Activated naive CD4-positive, alpha-beta T cell treated with anti-CD3 and anti-CD28 coated beads for 36 hours (primary cell): ENCODE measurements around the gene RASSF9. TPM values are rescaled to one million over a fixed set of nuclear protein-coding genes. Genes with fewer than 3 reads are reported as not detected.

Experiments
- CTCF ChIA-PET: fragments of 350-600 bp; sonication (Branson Sonifier 250); formaldehyde crosslinking; loops from one replicate; lab custom pipeline; 2021; ENCODE audit warnings: antibody characterized with exemption; lab: Charles Lee
- DNase-seq: peaks from one replicate; pipeline ENCODE4 v3.0.0-alpha.2; 2020
- H3K27ac Mint-ChIP-seq: one replicate; pipeline ENCODE4 v1.8.0; 2021; ENCODE audit warnings: mild to moderate bottlenecking, mixed read lengths
- H3K27me3 Mint-ChIP-seq: one replicate; pipeline ENCODE4 v1.8.0; 2021; ENCODE audit warnings: low read depth, mixed read lengths
- H3K36me3 Mint-ChIP-seq: one replicate; pipeline ENCODE4 v1.8.0; 2021; ENCODE audit warnings: low read depth, mixed read lengths
- H3K4me1 Mint-ChIP-seq: one replicate; pipeline ENCODE4 v1.8.0; 2021; ENCODE audit warnings: low read depth, mixed read lengths
- H3K4me3 Mint-ChIP-seq: one replicate; pipeline ENCODE4 v1.8.0; 2021; ENCODE audit warnings: mild to moderate bottlenecking, moderate library complexity, mixed read lengths
- H3K9me3 Mint-ChIP-seq: one replicate; pipeline ENCODE4 v1.8.0; 2021; ENCODE audit warnings: mixed read lengths
- intact Hi-C: fragments of 100-400 bp; cut with micrococcal nuclease; formaldehyde crosslinking; loops from one replicate; pipeline ENCODE4 v1.15.1; 2023
- total RNA-seq, 2 experiments: library from RNA; stranded (reverse); gene quantifications; one replicate each; pipeline ENCODE4 v1.2.3, GENCODE V29; 2021

The RASSF9 gene
- not detected for total RNA-seq

- Mint-ChIP-seq H3K27ac (no peak within 1 kb of the TSS), H3K4me3 (no peak within 1 kb of the TSS), H3K27me3 (peaks cover 2% of the 10 kb centered on the region), H3K9me3 (no peaks in the 10 kb centered on the region), H3K4me1 (no peaks in the 10 kb centered on the region), H3K36me3 (no peaks in the 10 kb centered on the region)
- intact Hi-C loops, result no loop called here
- CTCF ChIA-PET, result interaction anchor here (0.8 to 1.0 kb wide), 2 partner anchors 15 to 35 kb away, joined by 3 read pairs; no protein-coding TSS in a partner anchor
- no peak for DNase-seq
These were observed at the start of gene RASSF9 for GRCh38 chr12:85836197-85837090. Gene RASSF9, minus strand, starts transcription at chr12:85836409. Its CDS starts 208 bp downstream, at chr12:85836201.

GRCh38 chr12:85883763-85884162 is 47.6 kb upstream of the RASSF9 start:
- no peak for DNase-seq
- H3K36me3 Mint-ChIP-seq, result no peaks in the 10 kb centered on the region
- CTCF ChIA-PET, result no interaction called here

DNA sequence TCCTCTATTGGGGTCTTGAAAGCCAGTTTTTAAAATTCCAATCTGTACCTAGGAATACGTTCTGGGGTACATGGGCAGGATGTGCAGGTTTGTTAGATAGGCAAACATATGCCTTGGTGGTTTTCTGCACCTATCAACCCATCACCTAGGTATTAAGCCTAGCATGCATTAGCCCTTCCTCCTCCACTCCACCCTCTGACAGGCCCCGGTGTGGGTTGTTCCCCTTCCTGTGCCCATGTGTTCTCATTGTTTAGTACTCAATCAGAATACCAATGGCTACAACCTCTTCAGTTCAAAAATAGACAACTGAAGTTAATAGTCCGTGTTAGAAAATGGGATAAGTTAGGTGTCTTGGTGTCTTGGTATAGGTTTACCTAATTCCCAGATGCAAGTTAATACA is 41.2 kb upstream of the RASSF9 start:
- Mint-ChIP-seq H3K4me3 (no peak overlapping the region), H3K4me1 (no peaks in the 10 kb centered on the region), H3K27me3 (peaks cover 2% of the 10 kb centered on the region), H3K36me3 (no peaks in the 10 kb centered on the region), H3K27ac (no peak overlapping the region), H3K9me3 (no peaks in the 10 kb centered on the region)
- DNase-seq, result no peak
- intact Hi-C loops, result no loop called here
- CTCF ChIA-PET, result no interaction called here

More at GRCh38 chr12:85883763-85884162, 47.6 kb upstream of the RASSF9 start:
- intact Hi-C loops, result no loop called here
- Mint-ChIP-seq H3K4me3 (no peak overlapping the region), H3K27me3 (peaks cover 6% of the 10 kb centered on the region), H3K27ac (no peak overlapping the region), H3K9me3 (no peaks in the 10 kb centered on the region), H3K4me1 (no peaks in the 10 kb centered on the region)

DNA sequence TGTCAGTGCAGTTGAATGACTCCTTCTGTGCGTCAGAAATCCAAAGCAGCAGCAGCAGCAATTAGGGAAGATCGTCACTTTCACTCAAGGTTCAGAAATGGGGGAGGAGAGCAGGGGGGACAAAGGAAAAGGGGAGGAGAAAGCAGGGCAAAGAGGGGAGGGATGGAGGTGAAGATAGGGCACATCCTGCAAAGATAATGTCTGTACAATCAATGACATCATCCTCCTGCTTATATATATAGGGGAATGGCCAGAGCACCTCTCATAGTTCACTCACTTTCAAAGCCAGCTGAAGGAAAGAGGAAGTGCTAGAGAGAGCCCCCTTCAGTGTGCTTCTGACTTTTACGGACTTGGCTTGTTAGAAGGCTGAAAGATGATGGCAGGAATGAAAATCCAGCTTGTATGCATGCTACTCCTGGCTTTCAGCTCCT is 37.8 kb upstream of the RASSF9 start, which contains the start of gene NTS:
Gene NTS (plus strand): TSS at position 265 of the 431 bp plus-strand sequence. CDS start 109 bp downstream, at position 374.
- Mint-ChIP-seq H3K9me3 (no peaks in the 10 kb centered on the region), H3K4me1 (no peaks in the 10 kb centered on the region), H3K27me3 (peaks cover 2% of the 10 kb centered on the region), H3K27ac (no peak within 1 kb of the TSS), H3K4me3 (no peak within 1 kb of the TSS), H3K36me3 (no peaks in the 10 kb centered on the region)
- intact Hi-C loops, result loop anchor here (2.0 kb wide), 1 partner anchor 797 kb away; no protein-coding TSS in a partner anchor
- DNase-seq, result no peak
- CTCF ChIA-PET, result no interaction called here

- no peaks in the 10 kb centered on the region for H3K4me1 Mint-ChIP-seq
- no peaks in the 10 kb centered on the region for H3K36me3 Mint-ChIP-seq
- H3K27me3 Mint-ChIP-seq, result peaks cover 2% of the 10 kb centered on the region
- CTCF ChIA-PET, result interaction anchor here (0.6 to 1.0 kb wide), 2 partner anchors 404 to 796 kb away, joined by 3 read pairs; no protein-coding TSS in a partner anchor
- no peak overlapping the region for H3K27ac Mint-ChIP-seq
- H3K4me3 Mint-ChIP-seq, result no peak overlapping the region
- intact Hi-C loops, result loop anchor here (1.0 to 2.0 kb wide), 3 partner anchors 404 to 998 kb away; no protein-coding TSS in a partner anchor
- no peaks in the 10 kb centered on the region for H3K9me3 Mint-ChIP-seq
- DNase-seq, result no peak
These were observed 36.4 kb upstream of the RASSF9 start for GRCh38 chr12:85872497-85873091.

DNA sequence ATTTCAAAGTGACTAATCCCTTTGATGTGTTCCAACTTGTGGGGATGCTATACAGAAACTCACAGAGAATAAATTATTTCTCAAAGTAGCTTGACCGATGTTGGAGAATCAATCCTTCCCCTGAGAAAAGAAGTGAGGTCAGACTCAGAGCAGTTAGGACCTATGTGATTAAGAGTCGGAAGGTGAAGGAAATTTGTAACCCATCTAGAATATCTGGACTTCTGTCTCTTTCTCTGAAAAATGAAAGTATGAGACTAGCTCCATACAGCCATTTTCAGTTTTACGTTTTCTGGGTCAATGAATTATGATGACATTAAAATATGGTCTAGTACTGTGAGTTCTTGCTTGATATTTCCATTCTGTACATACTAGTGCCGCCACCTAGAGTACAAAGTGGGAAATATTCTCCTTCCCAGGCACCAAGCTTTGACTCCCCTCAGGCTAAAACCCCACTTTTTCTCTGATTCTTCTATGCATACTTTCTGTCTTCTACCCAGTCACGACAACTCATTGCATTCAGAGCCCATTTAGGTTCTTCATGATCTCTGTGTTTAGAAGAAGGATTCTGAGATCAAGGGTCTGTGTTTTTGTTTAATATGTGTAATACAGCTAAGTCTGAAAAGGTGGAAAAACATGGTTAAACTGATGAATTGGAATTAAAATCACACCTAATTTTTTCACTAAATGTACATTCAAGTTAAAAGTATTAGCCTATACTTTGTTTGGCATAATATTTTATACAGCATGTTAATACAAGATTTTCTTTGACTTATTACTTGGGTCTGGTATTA is 31.0 kb upstream of the RASSF9 start:
- H3K27me3 Mint-ChIP-seq, result no peaks in the 10 kb centered on the region
- DNase-seq, result peak; percentile 23
- H3K4me1 Mint-ChIP-seq, result no peaks in the 10 kb centered on the region
- no peak overlapping the region for H3K27ac Mint-ChIP-seq
- H3K9me3 Mint-ChIP-seq, result no peaks in the 10 kb centered on the region
- H3K36me3 Mint-ChIP-seq, result no peaks in the 10 kb centered on the region
- intact Hi-C loops, result loop anchor here (1.0 kb wide), 3 partner anchors 292 to 442 kb away; no protein-coding TSS in a partner anchor
- H3K4me3 Mint-ChIP-seq, result no peak overlapping the region
- CTCF ChIA-PET, result interaction anchor here (0.6 to 2.2 kb wide), 13 partner anchors 12 to 443 kb away, joined by 3 to 17 read pairs (median 5); no protein-coding TSS in a partner anchor

DNA sequence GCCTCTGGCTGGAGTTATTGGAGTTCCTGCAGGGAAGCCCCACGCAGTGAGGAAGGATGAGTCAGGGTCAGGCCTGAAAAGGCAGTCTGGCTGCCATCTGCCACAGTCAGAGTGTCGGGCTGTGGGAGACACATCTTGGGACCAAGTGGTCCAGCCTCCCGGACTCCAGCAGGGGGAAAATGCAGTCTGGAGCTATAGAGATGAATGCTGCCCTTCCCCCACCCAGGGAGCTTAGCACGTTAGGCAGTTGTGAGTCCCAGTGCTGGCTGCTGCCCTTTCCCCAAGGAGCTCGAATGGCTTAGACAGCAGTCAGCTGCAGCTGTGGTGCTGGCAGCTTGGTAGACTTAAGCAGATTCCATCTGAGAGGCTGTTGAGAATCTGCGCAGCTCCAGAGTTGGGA is 29.7 kb upstream of the RASSF9 start:
- intact Hi-C loops, result no loop called here
- CTCF ChIA-PET, result interaction anchor here (1.4 to 2.2 kb wide), 3 partner anchors 10 to 397 kb away, joined by 3 to 17 read pairs (median 5); no protein-coding TSS in a partner anchor
- Mint-ChIP-seq H3K4me1 (no peaks in the 10 kb centered on the region), H3K27ac (no peak overlapping the region), H3K36me3 (no peaks in the 10 kb centered on the region), H3K9me3 (no peaks in the 10 kb centered on the region), H3K4me3 (no peak overlapping the region), H3K27me3 (no peaks in the 10 kb centered on the region)
- no peak for DNase-seq

GRCh38 chr12:85856966-85857365 is 20.8 kb upstream of the RASSF9 start:
- Mint-ChIP-seq H3K27me3 (no peaks in the 10 kb centered on the region), H3K4me3 (no peak overlapping the region), H3K36me3 (no peaks in the 10 kb centered on the region), H3K9me3 (peaks cover 1% of the 10 kb centered on the region), H3K4me1 (no peaks in the 10 kb centered on the region), H3K27ac (no peak overlapping the region)
- DNase-seq, result no peak
- intact Hi-C loops, result no loop called here
- CTCF ChIA-PET, result interaction anchor here (1.3 to 2.5 kb wide), 2 partner anchors 10 to 14 kb away, joined by 5 to 17 read pairs; no protein-coding TSS in a partner anchor

- Mint-ChIP-seq H3K4me3 (no peak overlapping the region), H3K27me3 (no peaks in the 10 kb centered on the region), H3K4me1 (no peaks in the 10 kb centered on the region), H3K27ac (no peak overlapping the region), H3K9me3 (peaks cover 1% of the 10 kb centered on the region), H3K36me3 (no peaks in the 10 kb centered on the region)
- intact Hi-C loops, result no loop called here
- no peak for DNase-seq
- CTCF ChIA-PET, result interaction anchor here (2.5 kb wide), 1 partner anchor 12 kb away, joined by 17 read pairs; no protein-coding TSS in a partner anchor
These were observed 19.1 kb upstream of the RASSF9 start for GRCh38 chr12:85855305-85855704.

DNA sequence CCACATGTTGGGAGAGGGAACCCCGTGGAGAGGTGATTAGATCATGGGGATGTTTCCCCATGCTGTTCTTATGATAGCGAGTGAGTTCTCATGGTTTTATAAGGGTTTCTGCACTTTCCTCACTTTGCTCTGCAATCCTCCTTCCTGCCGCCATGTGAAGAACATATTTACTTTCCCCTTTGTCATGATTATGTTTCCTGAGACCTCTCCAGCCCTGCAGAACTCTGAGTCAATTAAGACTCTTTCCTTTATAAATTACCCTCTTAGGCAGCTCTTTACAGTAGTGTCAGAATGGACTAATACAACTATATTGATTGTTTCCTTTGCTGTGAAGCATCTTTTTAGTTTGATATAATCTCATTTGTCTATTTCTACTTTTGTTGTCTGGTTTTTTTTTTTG is 13.1 kb upstream of the RASSF9 start:
- H3K9me3 Mint-ChIP-seq, result no peaks in the 10 kb centered on the region
- no peak for DNase-seq
- no peaks in the 10 kb centered on the region for H3K4me1 Mint-ChIP-seq
- no peaks in the 10 kb centered on the region for H3K27me3 Mint-ChIP-seq
- no peaks in the 10 kb centered on the region for H3K36me3 Mint-ChIP-seq
- no peak overlapping the region for H3K27ac Mint-ChIP-seq
- intact Hi-C loops, result no loop called here
- CTCF ChIA-PET, result no interaction called here
- no peak overlapping the region for H3K4me3 Mint-ChIP-seq

DNA sequence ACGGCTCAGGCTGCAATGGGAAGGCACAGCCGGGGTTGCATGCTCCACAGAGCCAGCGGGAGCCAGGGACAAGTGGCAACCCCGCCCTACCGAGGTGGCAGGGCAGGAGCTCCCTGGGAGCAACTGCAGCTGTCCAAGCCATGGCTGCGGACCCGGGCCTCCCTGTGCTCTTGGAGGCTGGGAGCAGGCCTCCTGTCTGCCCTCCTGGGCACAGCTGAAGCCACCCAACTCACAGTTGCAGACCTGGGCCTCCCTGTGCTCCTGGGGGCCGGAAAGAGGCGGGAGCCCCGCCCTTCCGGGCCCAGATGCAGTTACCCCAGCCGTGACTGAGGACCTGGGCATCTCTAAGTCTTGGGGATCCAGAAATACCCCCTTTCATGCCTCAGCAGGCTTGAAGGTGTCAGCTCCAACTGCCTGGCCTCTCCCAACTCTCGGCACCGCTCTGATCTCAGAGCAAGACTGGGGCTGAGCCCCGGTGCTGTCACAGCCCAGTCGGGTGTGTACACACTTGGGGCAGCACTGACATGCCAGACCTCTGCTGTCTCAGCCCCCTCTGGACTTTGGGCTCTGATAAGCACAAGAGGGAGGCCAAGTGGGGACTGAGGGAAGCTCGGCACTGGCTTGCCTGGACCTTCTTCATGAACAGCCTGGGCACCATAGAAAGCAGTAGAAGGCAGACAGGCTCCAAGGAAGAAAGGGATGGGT is 7.5 kb upstream of the RASSF9 start:
- CTCF ChIA-PET, result no interaction called here
- Mint-ChIP-seq H3K4me1 (no peaks in the 10 kb centered on the region), H3K27me3 (no peaks in the 10 kb centered on the region)

More for the DNA sequence above, 7.5 kb upstream of the RASSF9 start:
- Mint-ChIP-seq H3K27ac (no peak overlapping the region), H3K4me3 (no peak overlapping the region), H3K9me3 (no peaks in the 10 kb centered on the region), H3K36me3 (no peaks in the 10 kb centered on the region)
- intact Hi-C loops, result no loop called here
- no peak for DNase-seq
